Suprapubic skin (tissue), 4 donors: ENCODE results near the gene LY6G6D.

Source experiments
- EP300 ChIP-seq: sonication (generic); formaldehyde crosslinking; IDR thresholded peaks from one replicate; pipeline ENCODE4 v1.6.1; 2017; ENCODE audit warnings: antibody characterized with exemption
- POLR2A ChIP-seq, 2 donors: fragments of 450-650 bp; IDR thresholded peaks; one replicate each; pipeline ENCODE4 v1.6.1; 2017; ENCODE audit warnings: antibody characterized with exemption in 2 of 2, mild to moderate bottlenecking in 2 of 2, moderate library complexity in 2 of 2
- POLR2AphosphoS5 ChIP-seq, 3 donors: sonication (generic); formaldehyde crosslinking; IDR thresholded peaks; one replicate each; pipeline ENCODE4 v1.6.1; 2017; ENCODE audit warnings: antibody characterized with exemption in 3 of 3
- TF ChIP-seq, protein P1 (sequence below), 2 donors: fragments of 200-600 bp in 1 of 2; fragments of 450-650 bp in 1 of 2; sonication (generic) in 1 of 2; IDR thresholded peaks; one replicate each; pipeline ENCODE4 v1.5.1; 2016 to 2019; ENCODE audit warnings: antibody characterized with exemption in 2 of 2, mild to moderate bottlenecking in 1 of 2, moderate library complexity in 1 of 2

DNA sequence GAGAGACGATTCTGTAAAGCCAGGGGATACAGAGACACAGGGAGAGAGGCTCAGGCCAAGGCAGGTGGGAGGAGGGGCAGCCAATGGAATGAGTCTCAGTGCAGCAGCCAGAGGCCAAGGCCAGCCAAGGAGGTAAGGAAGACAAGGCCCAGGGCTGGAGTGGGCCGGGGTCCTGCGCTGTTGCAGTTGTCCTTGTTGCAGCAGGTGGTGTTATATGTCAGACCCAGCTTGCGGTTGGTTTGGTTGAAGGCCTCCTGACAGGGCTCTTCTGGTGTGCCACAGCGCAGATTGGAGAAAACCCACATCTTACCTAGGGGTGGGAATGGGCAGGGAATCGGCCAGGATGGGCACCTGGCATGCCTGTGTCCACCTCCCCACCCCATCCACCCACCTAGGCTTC is 3.9 kb downstream of the LY6G6D start:
- TF ChIP-seq POLR2AphosphoS5 (IDR thresholded peaks at IDR 0.05) (no peak), POLR2A (IDR thresholded peaks at IDR 0.05) (no peak), EP300 (no peak)
- TF ChIP-seq, protein P1, sequence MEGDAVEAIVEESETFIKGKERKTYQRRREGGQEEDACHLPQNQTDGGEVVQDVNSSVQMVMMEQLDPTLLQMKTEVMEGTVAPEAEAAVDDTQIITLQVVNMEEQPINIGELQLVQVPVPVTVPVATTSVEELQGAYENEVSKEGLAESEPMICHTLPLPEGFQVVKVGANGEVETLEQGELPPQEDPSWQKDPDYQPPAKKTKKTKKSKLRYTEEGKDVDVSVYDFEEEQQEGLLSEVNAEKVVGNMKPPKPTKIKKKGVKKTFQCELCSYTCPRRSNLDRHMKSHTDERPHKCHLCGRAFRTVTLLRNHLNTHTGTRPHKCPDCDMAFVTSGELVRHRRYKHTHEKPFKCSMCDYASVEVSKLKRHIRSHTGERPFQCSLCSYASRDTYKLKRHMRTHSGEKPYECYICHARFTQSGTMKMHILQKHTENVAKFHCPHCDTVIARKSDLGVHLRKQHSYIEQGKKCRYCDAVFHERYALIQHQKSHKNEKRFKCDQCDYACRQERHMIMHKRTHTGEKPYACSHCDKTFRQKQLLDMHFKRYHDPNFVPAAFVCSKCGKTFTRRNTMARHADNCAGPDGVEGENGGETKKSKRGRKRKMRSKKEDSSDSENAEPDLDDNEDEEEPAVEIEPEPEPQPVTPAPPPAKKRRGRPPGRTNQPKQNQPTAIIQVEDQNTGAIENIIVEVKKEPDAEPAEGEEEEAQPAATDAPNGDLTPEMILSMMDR (IDR thresholded peaks at IDR 0.05) = no peak
